ENCODE data around the gene CRABP2. TPM values are rescaled to one million over a fixed set of nuclear protein-coding genes. Genes with fewer than 3 reads are reported as not detected.

Gene CRABP2
- total RNA-seq, 1 donor from 2014 or later = 606 TPM

DNA sequence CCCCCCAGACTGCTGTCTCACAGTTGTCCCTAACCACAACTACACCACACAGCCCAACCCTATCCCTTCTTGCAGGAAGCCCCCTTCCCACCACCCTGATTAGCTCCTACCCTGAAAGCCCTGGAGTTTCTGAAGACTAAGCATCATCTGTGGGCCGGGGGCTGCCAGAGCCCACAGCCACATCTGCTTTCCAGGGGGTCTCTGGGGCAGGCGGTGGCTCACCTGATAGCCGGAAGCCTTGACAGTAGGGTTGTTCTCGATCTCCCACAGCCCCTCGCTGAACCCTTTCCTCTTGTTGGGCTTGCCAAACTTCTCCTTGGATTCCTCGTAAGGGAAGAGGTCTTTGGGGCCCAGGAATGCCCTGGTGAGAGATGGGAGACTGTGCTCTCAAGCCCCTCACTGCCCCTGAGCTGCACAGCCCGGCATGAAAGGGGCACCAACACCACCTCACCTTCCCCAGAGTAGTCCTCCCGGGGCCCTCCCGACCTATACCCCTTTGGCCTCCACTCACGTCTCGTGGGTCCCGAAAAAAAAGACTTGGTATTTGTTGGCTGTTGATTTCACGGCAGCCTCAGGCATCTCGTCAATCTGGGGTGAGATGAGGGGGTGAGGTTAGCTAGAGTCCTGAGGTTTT lies 39.5 kb upstream of the CRABP2 start:
- H3K4me3 Mint-ChIP-seq = peak overlapping the region; percentile 95
- no peaks in the 10 kb centered on the region for H3K9me3 Mint-ChIP-seq
- no peaks in the 10 kb centered on the region for H3K27me3 Mint-ChIP-seq (ENCODE audit: low read depth)
- no peak for DNase-seq (ENCODE audit: low read depth, low spot score)
- H3K4me1 Mint-ChIP-seq = peaks cover 65% of the 10 kb centered on the region
- peak overlapping the region; percentile 19 for H3K27ac Mint-ChIP-seq (ENCODE audit: unreplicated experiment)
- peaks cover 6% of the 10 kb centered on the region for H3K36me3 Mint-ChIP-seq (ENCODE audit: low read depth)
- TF ChIP-seq, protein P1, sequence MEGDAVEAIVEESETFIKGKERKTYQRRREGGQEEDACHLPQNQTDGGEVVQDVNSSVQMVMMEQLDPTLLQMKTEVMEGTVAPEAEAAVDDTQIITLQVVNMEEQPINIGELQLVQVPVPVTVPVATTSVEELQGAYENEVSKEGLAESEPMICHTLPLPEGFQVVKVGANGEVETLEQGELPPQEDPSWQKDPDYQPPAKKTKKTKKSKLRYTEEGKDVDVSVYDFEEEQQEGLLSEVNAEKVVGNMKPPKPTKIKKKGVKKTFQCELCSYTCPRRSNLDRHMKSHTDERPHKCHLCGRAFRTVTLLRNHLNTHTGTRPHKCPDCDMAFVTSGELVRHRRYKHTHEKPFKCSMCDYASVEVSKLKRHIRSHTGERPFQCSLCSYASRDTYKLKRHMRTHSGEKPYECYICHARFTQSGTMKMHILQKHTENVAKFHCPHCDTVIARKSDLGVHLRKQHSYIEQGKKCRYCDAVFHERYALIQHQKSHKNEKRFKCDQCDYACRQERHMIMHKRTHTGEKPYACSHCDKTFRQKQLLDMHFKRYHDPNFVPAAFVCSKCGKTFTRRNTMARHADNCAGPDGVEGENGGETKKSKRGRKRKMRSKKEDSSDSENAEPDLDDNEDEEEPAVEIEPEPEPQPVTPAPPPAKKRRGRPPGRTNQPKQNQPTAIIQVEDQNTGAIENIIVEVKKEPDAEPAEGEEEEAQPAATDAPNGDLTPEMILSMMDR (conservative IDR thresholded peaks at IDR 0.05) = no peak

DNA sequence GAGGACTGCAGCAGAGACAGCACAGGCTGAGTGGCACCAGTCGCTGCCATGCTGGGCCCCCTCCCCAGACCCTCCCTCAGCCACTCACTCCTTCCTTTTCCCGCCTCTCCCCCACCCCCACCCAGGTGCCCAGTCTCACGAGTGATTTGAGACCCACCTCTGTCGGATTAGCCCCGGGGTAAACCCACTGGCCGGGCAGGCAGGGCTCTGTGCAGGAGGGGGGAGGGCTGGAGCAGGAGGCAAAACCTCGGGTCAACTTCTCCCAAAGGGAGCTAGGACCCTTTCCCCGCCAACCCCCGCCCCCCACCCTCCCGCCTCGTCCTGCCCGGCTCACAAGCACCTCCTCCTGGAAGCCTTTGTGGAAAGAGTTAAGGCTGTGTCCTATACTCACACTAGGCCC lies 39.0 kb upstream of the CRABP2 start:
- Mint-ChIP-seq H3K27ac (ENCODE audit: unreplicated experiment) (no peak overlapping the region), H3K4me1 (peaks cover 59% of the 10 kb centered on the region), H3K4me3 (peak overlapping the region; percentile 51), H3K9me3 (no peaks in the 10 kb centered on the region), H3K27me3 (ENCODE audit: low read depth) (no peaks in the 10 kb centered on the region), H3K36me3 (ENCODE audit: low read depth) (peaks cover 6% of the 10 kb centered on the region)
- DNase-seq (ENCODE audit: low read depth, low spot score) = no peak
- TF ChIP-seq, protein P1 (conservative IDR thresholded peaks at IDR 0.05) = no peak

DNA sequence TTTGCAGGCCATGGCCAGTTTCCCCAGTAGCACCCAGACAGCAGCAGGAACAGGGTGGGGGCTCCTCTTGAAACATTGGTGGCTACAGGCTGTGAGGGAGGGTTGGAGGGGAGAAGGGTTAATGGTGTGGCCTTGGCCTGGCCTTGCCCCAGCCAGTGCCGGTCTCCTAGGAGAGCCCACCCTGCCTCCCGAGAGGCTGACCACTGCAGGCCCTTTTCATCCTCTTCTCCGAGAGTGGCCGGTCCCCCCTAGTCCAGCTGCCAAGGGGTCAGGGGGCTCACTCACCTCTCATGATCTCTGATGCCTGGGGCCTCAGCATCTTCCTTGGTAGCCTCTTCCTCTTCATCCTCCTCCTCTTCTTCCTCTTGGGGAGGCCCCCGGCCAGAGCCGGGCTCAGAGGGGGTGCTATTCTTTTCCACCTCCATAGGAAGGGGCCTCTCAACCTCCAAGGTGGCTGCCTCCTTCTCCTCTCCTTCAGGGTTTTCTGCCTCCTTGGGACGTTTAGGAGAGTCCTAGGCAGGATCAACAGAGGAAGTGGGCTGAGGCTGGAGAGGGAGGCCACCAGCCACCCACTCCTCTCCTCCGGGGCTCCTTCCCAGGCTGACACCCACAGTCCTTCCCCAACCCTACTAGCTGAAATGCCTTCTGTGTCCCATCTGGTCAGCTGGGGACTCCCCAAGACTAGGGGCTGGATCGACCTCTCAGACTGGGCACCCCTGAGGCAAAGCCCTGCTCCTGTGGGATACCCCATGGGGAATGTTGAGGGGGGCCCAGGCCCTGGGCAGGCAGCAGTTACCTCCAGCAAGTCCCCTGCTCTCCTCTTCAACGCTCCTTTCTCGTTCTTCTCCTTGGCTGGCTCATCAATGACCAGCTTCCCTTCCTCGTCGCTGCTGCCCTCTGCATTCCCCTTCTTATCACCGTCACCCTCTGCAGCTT lies 38.3 kb upstream of the CRABP2 start:
- Mint-ChIP-seq H3K27ac (ENCODE audit: unreplicated experiment) (peak overlapping the region; percentile 19), H3K27me3 (ENCODE audit: low read depth) (no peaks in the 10 kb centered on the region), H3K36me3 (ENCODE audit: low read depth) (peaks cover 6% of the 10 kb centered on the region), H3K9me3 (no peaks in the 10 kb centered on the region), H3K4me1 (peaks cover 56% of the 10 kb centered on the region), H3K4me3 (peak overlapping the region; percentile 19)
- TF ChIP-seq, protein P1 (conservative IDR thresholded peaks at IDR 0.05) = no peak
- no peak for DNase-seq (ENCODE audit: low read depth, low spot score)

DNA sequence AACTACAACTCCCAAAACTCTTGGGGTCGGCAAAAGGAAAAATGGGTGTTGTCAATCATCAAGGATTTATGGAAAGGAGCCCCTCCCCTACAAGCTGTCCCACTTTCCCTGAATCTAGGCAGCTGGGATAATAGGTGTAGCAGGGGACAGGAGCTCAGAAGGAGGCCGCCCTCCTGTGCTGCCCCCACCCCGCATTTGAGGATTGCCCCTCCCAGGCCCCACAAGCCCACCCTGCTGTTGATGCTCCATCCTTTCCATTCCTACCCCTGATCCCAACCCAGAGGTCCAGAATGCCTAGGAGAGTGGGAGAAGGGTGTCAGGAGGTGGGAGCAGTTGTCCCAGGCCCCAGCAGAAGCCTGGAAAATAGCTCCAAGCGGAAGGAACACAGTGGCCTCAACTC lies 37.4 kb upstream of the CRABP2 start:
- H3K27ac Mint-ChIP-seq (ENCODE audit: unreplicated experiment) = no peak overlapping the region
- H3K27me3 Mint-ChIP-seq (ENCODE audit: low read depth) = no peaks in the 10 kb centered on the region
- TF ChIP-seq, protein P1 (conservative IDR thresholded peaks at IDR 0.05) = no peak

DNA sequence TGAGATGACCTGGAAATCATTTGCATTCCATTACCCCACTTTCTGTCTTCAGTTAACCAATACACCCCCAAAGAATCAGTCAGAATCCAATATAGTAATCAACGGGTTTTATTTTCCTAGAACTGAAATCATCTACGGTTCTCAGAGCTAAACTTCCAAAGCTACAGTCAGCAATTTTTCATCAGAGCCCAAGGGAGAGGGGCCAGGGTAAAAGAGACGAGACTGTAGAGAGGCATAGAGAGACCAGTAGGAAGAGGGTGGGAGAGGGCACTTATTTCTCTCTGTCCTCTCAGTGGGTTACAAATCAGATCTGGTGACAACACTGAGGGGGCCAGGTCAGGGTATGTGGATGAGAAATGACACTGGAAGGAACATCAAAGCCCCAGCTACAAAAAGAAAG lies 36.6 kb upstream of the CRABP2 start:
- H3K27ac Mint-ChIP-seq (ENCODE audit: unreplicated experiment) = peak overlapping the region; percentile 39
- TF ChIP-seq, protein P1 (conservative IDR thresholded peaks at IDR 0.05) = no peak
- peak overlapping the region; percentile 67 for H3K4me3 Mint-ChIP-seq
- H3K36me3 Mint-ChIP-seq (ENCODE audit: low read depth) = peaks cover 6% of the 10 kb centered on the region
- no peak for DNase-seq (ENCODE audit: low read depth, low spot score)
- peaks cover 42% of the 10 kb centered on the region for H3K4me1 Mint-ChIP-seq
- no peaks in the 10 kb centered on the region for H3K27me3 Mint-ChIP-seq (ENCODE audit: low read depth)
- H3K9me3 Mint-ChIP-seq = no peaks in the 10 kb centered on the region

More for the DNA sequence above, 37.4 kb upstream of the CRABP2 start:
- H3K9me3 Mint-ChIP-seq = no peaks in the 10 kb centered on the region
- H3K36me3 Mint-ChIP-seq (ENCODE audit: low read depth) = peaks cover 6% of the 10 kb centered on the region
- H3K4me3 Mint-ChIP-seq = peak overlapping the region; percentile 67
- no peak for DNase-seq (ENCODE audit: low read depth, low spot score)
- peaks cover 48% of the 10 kb centered on the region for H3K4me1 Mint-ChIP-seq
